AG04449 (cell line): ENCODE results near the gene SRP68.

Experiments
- CTCF ChIA-PET: fragments of 350-600 bp; formaldehyde crosslinking; extraction: SDS; loops from one replicate; lab custom pipeline; 2021; ENCODE audit warnings: antibody characterized with exemption; lab: Yijun Ruan, JAX
- POLR2A ChIA-PET: fragments of 400-600, 350-600 bp; formaldehyde crosslinking; extraction: SDS; loops from one replicate; lab custom pipeline; 2020; ENCODE audit warnings: antibody characterized with exemption, inconsistent platforms; lab: Yijun Ruan, JAX
- DNase-seq: peaks from one replicate; pipeline ENCODE4 v3.0.0-alpha.2; 2010; ENCODE audit warnings: low read depth, low spot score
- H3K4me3 ChIP-seq: 2 replicates; pipeline ENCODE4 v1.5.1; 2011; ENCODE audit warnings: low read depth, mild to moderate bottlenecking, control low read depth, low read length
- TF ChIP-seq, protein P1 (sequence below): IDR thresholded peaks from one replicate; pipeline ENCODE4 v1.5.1; 2011; ENCODE audit warnings: mild to moderate bottlenecking, moderate library complexity, low read length, control low read depth, inconsistent platforms; ENCODE audit not compliant: insufficient read depth; ENCODE audit errors: missing control alignments

Gene SRP68

DNA sequence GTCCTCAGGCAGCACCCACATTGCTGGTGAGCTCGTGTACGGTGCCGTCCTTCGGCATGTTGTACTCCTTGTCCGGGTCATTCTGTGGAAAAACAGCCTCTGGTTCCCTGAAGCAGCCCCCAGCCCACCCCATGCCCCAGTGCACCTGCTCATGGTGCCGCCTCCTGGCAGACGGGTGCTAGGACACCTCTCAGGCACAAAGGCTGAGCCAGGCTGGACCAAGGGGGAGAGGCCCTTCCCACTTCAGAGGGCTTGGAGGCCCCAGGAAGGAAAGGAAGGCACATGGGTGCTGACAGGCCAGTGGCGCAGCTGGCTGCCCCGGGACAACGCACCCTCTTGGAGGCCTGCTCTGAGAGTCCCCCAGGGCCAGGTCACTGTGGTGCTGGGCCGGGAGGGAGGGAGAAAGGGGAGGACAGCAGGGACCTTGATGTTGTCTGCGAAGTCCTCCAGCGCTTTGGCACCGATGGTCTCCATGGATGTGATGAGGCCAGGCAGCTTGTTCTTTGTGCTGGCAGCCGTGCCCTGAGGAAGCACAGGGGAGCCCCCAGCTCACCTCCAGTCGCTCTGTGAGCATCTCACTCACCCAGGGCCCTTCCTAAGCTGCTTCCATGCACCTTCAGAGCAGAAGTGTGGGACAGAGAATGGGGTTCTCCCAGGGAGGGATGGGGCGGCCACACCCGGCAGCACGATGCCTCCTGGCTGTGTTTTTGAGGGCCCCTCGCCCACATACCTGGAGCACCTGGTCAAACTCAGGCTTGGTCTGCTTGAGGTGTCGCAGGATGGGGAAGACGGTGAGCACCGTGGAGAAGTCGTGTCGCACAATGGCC, 15.9 kb upstream of the SRP68 start:
- TF ChIP-seq, protein P1, sequence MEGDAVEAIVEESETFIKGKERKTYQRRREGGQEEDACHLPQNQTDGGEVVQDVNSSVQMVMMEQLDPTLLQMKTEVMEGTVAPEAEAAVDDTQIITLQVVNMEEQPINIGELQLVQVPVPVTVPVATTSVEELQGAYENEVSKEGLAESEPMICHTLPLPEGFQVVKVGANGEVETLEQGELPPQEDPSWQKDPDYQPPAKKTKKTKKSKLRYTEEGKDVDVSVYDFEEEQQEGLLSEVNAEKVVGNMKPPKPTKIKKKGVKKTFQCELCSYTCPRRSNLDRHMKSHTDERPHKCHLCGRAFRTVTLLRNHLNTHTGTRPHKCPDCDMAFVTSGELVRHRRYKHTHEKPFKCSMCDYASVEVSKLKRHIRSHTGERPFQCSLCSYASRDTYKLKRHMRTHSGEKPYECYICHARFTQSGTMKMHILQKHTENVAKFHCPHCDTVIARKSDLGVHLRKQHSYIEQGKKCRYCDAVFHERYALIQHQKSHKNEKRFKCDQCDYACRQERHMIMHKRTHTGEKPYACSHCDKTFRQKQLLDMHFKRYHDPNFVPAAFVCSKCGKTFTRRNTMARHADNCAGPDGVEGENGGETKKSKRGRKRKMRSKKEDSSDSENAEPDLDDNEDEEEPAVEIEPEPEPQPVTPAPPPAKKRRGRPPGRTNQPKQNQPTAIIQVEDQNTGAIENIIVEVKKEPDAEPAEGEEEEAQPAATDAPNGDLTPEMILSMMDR: no peak
- H3K4me3 ChIP-seq: no peak overlapping the region
- ChIA-PET CTCF (interaction anchor here (0.7 to 1.5 kb wide), 3 partner anchors 9 to 75 kb away, joined by 3 to 5 read pairs (median 3); no protein-coding TSS in a partner anchor), POLR2A (interaction anchor here (1.7 kb wide), 1 partner anchor 7 kb away, joined by 3 read pairs; no protein-coding TSS in a partner anchor)
- DNase-seq: no peak

DNA sequence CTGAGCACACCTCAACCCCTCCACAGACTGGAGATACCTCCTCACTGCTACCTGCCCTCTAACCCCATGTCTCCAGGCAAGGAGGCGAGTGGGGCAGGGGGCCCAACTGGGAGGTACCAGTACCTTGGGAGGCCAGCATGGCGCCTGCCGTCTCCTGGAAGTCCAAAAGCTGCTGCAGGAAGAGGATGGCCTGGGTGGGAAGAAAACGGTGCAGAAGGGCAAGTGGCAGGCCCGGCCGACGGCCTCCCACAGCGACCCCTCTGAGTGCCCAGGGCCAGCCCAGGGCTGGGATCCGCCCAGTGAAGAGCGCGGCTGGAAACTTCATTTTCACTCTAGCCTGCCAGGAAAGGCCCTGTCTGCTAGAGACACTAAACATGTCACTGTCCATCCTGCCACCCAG, 15.2 kb upstream of the SRP68 start:
- CTCF ChIA-PET: interaction anchor here (1.5 kb wide), 1 partner anchor 73 kb away, joined by 5 read pairs; no protein-coding TSS in a partner anchor
- no peak overlapping the region for H3K4me3 ChIP-seq
- DNase-seq: no peak
- POLR2A ChIA-PET: no interaction called here
- TF ChIP-seq, protein P1: no peak

DNA sequence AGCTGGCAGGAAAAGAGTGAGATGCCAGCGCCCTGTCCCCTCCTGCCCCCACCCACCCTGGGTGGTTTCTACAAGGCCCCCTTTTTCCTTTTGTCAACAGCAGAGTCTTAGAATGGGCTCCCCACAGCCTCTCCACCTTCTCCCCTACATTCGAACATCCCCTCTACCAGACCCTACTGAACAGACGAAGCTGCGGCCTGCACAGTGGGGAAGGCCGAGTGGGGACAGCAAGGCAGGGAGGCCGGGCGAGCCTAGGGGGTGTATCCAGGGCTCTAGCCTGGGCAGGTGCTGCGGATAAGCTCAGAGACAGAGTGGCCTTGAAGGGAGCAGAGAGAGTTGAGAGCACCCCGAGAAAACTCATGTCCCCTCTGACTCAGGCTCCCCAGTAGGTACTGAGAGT, 14.1 kb upstream of the SRP68 start:
- DNase-seq: no peak
- CTCF ChIA-PET: interaction anchor here (1.0 to 1.7 kb wide), 2 partner anchors 15 to 193 kb away, joined by 3 to 4 read pairs; no protein-coding TSS in a partner anchor
- TF ChIP-seq, protein P1: no peak
- POLR2A ChIA-PET: no interaction called here
- H3K4me3 ChIP-seq: no peak overlapping the region

DNA sequence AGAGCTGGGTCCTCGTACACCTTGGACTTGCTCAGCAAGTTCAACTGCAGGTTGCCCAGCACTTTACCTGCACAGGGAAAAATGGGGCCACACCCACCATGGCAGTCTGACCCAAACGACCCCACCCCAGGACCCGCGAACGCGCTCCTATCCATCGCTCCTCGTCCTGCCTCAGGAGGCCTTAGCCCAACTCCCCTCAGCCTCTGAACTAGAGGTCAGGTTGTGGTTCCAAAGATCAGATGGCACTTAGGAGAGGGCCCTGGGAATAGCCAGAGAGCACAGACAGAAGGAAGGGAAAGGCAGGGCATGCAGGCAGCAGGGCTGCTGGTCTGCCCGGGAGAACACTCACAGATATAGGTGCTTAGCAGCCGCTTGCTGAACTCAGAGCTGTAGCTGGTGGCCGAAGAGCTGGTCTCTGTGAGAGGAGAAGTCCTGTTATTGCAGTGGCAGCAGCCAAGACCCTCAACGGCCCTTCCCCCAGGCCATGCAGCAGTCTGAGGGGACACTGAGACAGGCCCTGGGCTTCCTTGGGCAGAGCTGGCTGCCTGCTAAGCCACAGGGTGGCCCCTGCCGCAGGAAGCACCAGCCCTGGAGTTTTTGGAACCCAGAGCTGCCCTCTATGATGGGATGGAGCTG, 13.5 kb upstream of the SRP68 start:
- ChIA-PET CTCF (interaction anchor here (1.0 to 1.7 kb wide), 2 partner anchors 15 to 194 kb away, joined by 3 to 4 read pairs; no protein-coding TSS in a partner anchor), POLR2A (no interaction called here)
- DNase-seq: no peak
- TF ChIP-seq, protein P1: no peak
- no peak overlapping the region for H3K4me3 ChIP-seq

DNA sequence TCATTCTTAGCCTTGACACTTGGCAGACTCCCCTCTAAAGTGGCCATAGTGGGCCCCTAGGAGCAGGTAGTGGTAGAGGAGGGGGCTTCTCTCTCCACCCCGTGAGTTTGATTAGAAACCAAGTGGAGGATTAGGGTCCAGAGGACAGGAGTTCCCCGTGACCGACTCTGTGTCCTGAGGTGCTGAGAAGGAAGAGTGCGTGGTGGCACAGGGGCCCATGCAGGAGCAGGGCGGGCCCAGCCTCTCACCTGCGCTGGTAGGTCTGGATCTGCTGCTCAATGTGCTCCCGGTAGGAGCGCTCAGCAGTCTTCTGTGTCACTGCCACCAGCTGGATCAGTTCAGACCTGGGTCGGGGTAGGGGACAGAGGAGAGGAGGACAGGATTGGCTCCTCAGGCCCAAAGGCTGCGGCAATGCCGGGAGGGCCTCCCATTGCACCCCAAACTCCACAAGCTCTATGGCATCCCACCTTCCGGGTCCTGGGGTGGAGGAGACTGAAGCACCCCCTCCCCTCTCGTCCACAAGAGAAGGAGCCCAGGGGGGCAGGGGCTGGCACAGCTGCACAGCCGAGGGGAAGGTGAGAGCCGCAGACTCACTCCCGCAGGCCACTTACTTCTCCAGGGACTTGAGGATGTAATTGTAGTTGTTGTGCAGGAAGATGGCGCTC, 12.9 kb upstream of the SRP68 start:
- DNase-seq: no peak
- TF ChIP-seq, protein P1: no peak
- H3K4me3 ChIP-seq: no peak overlapping the region
- POLR2A ChIA-PET: no interaction called here
- CTCF ChIA-PET: interaction anchor here (1.7 kb wide), 1 partner anchor 195 kb away, joined by 4 read pairs; no protein-coding TSS in a partner anchor
